Stimulated activated naive B cell treated with anti-CD40 and anti-IgM and Interleukin-4, amounts not matched to agents 10 μg/mL and 1 μg/mL and 100 μg/mL, for 72 hours (primary cell): ENCODE data around the gene STMN3.
"Not testable (repeated sequence)": the region's sequence is repeated elsewhere in the genome, so short reads cannot be mapped to it uniquely, and the experiment has no call there.

Experiments
- ATAC-seq, 2 donors: fragments of 150-1000 bp; cut with Tn5 transposase; replicated peaks; 2 replicates each; pipeline ENCODE4 v1.10.0; 2021; ENCODE audit warnings: moderate library complexity in 1 of 2
- DNase-seq: peaks from one replicate; pipeline ENCODE4 v3.0.0; 2021
- H3K27ac Mint-ChIP-seq: one replicate; pipeline ENCODE4 v1.8.0; 2022; ENCODE audit warnings: mild to moderate bottlenecking, mixed read lengths
- H3K27me3 Mint-ChIP-seq, 2 donors: one replicate each; pipeline ENCODE4 v1.8.0; 2022; ENCODE audit warnings: mixed read lengths in 2 of 2
- H3K36me3 Mint-ChIP-seq, 2 donors: one replicate each; pipeline ENCODE4 v1.8.0; 2022; ENCODE audit warnings: mixed read lengths in 2 of 2, mild to moderate bottlenecking in 1 of 2
- H3K4me1 Mint-ChIP-seq, 2 donors: one replicate each; pipeline ENCODE4 v1.8.0; 2022; ENCODE audit warnings: mixed read lengths in 2 of 2, mild to moderate bottlenecking in 1 of 2
- H3K4me3 Mint-ChIP-seq, 2 donors: one replicate each; pipeline ENCODE4 v1.8.0; 2022; ENCODE audit warnings: mild to moderate bottlenecking in 2 of 2, mixed read lengths in 2 of 2, moderate library complexity in 1 of 2
- H3K9me3 Mint-ChIP-seq, 2 donors: one replicate each; pipeline ENCODE4 v1.8.0; 2022; ENCODE audit warnings: mixed read lengths in 2 of 2, mild to moderate bottlenecking in 1 of 2

The STMN3 gene

GRCh38 chr20:63630956-63631355 is 22.3 kb downstream of the STMN3 start:
- peak overlapping the region; percentile 6 to 17 for H3K4me3 Mint-ChIP-seq

GRCh38 chr20:63628246-63628975 is 24.8 kb downstream of the STMN3 start:
- peaks cover 28 to 69% of the 10 kb centered on the region in 2 donors for H3K4me1 Mint-ChIP-seq
- peak; percentile 26 to 29 for ATAC-seq
- no peaks in the 10 kb centered on the region for H3K27me3 Mint-ChIP-seq
- peak overlapping the region; percentile 100 for H3K27ac Mint-ChIP-seq
- DNase-seq = peak; percentile 68
- H3K9me3 Mint-ChIP-seq = no peaks in the 10 kb centered on the region
- H3K4me3 Mint-ChIP-seq = peak overlapping the region; percentile 99 to 100
- H3K36me3 Mint-ChIP-seq = peaks cover 22 to 29% of the 10 kb centered on the region in 2 donors

More at GRCh38 chr20:63630956-63631355, 22.3 kb downstream of the STMN3 start:
- not testable (repeated sequence) for H3K9me3 Mint-ChIP-seq, DNase-seq, H3K27me3 Mint-ChIP-seq, ATAC-seq
- peaks cover 27 to 71% of the 10 kb centered on the region in 2 donors for H3K4me1 Mint-ChIP-seq
- peaks cover 16 to 18% of the 10 kb centered on the region in 2 donors for H3K36me3 Mint-ChIP-seq
- peak overlapping the region; percentile 94 for H3K27ac Mint-ChIP-seq

- DNase-seq = no peak
- H3K27me3 Mint-ChIP-seq = no peaks in the 10 kb centered on the region
- ATAC-seq = peak; percentile 0 to 6
- H3K9me3 Mint-ChIP-seq = no peaks in the 10 kb centered on the region
- H3K4me3 Mint-ChIP-seq = peak overlapping the region; percentile 99 to 100
- peaks cover 23 to 31% of the 10 kb centered on the region in 2 donors for H3K36me3 Mint-ChIP-seq
- peak overlapping the region; percentile 100 for H3K27ac Mint-ChIP-seq
- H3K4me1 Mint-ChIP-seq = peaks cover 28 to 68% of the 10 kb centered on the region in 2 donors
Measured at GRCh38 chr20:63627751-63628245, 25.4 kb downstream of the STMN3 start.

- DNase-seq (peak; percentile 92), ATAC-seq (peak; percentile 71 to 74)
- Mint-ChIP-seq H3K4me3 (peak overlapping the region; percentile 99 to 100), H3K27me3 (no peaks in the 10 kb centered on the region), H3K4me1 (peaks cover 33 to 68% of the 10 kb centered on the region in 2 donors), H3K27ac (peak overlapping the region; percentile 100), H3K9me3 (no peaks in the 10 kb centered on the region), H3K36me3 (peaks cover 29 to 36% of the 10 kb centered on the region in 2 donors)
Measured at GRCh38 chr20:63627129-63627750, 26.0 kb downstream of the STMN3 start.

- H3K4me1 Mint-ChIP-seq = peaks cover 34 to 67% of the 10 kb centered on the region in 2 donors
Measured at GRCh38 chr20:63626424-63627128, 26.6 kb downstream of the STMN3 start, which contains the start of gene GMEB2. Gene GMEB2 (minus strand): TSS chr20:63627101. CDS start chr20:63619397, 7,704 bp downstream.

GRCh38 chr20:63625771-63626423 is 27.3 kb downstream of the STMN3 start:
- ATAC-seq = peak; percentile 65 to 66
- Mint-ChIP-seq H3K27me3 (no peaks in the 10 kb centered on the region), H3K9me3 (no peaks in the 10 kb centered on the region), H3K4me3 (peak overlapping the region; percentile 84 to 85), H3K4me1 (peaks cover 30 to 63% of the 10 kb centered on the region in 2 donors), H3K27ac (peak overlapping the region; percentile 98), H3K36me3 (peaks cover 31 to 43% of the 10 kb centered on the region in 2 donors)
- DNase-seq = peak; percentile 73

More at GRCh38 chr20:63626424-63627128, 26.6 kb downstream of the STMN3 start, which contains the start of gene GMEB2:
- H3K27me3 Mint-ChIP-seq = no peaks in the 10 kb centered on the region
- H3K9me3 Mint-ChIP-seq = no peaks in the 10 kb centered on the region
- peak; percentile 40 to 57 for ATAC-seq
- no peak for DNase-seq
- H3K36me3 Mint-ChIP-seq = peaks cover 30 to 40% of the 10 kb centered on the region in 2 donors
- peak within 1 kb of the TSS; percentile 100 for H3K27ac Mint-ChIP-seq
- H3K4me3 Mint-ChIP-seq = peak within 1 kb of the TSS; percentile 99 to 100

GRCh38 chr20:63624486-63624885 is 28.7 kb downstream of the STMN3 start:
- Mint-ChIP-seq H3K36me3 (peaks cover 34 to 44% of the 10 kb centered on the region in 2 donors), H3K27ac (peak overlapping the region; percentile 98), H3K27me3 (no peaks in the 10 kb centered on the region), H3K4me3 (peak overlapping the region in 1 of 2 donors; percentile 19), H3K4me1 (peaks cover 34 to 59% of the 10 kb centered on the region in 2 donors), H3K9me3 (no peaks in the 10 kb centered on the region)
- ATAC-seq (no peak), DNase-seq (no peak)

GRCh38 chr20:63622732-63623131 is 30.5 kb downstream of the STMN3 start:
- peaks cover 34 to 42% of the 10 kb centered on the region in 2 donors for H3K36me3 Mint-ChIP-seq
- ATAC-seq (no peak), DNase-seq (no peak)
- peaks cover 31 to 43% of the 10 kb centered on the region in 2 donors for H3K4me1 Mint-ChIP-seq
- H3K27me3 Mint-ChIP-seq = no peaks in the 10 kb centered on the region
- H3K27ac Mint-ChIP-seq = peak overlapping the region; percentile 81
- H3K4me3 Mint-ChIP-seq = no peak overlapping the region
- no peaks in the 10 kb centered on the region for H3K9me3 Mint-ChIP-seq

- Mint-ChIP-seq H3K27me3 (no peaks in the 10 kb centered on the region), H3K4me1 (peaks cover 34 to 49% of the 10 kb centered on the region in 2 donors), H3K36me3 (peaks cover 36 to 45% of the 10 kb centered on the region in 2 donors), H3K4me3 (no peak overlapping the region), H3K27ac (peak overlapping the region; percentile 69), H3K9me3 (no peaks in the 10 kb centered on the region)
- no peak for ATAC-seq
- no peak for DNase-seq
Measured at GRCh38 chr20:63622096-63622495, 31.1 kb downstream of the STMN3 start.

- H3K4me1 Mint-ChIP-seq = peaks cover 37 to 55% of the 10 kb centered on the region in 2 donors
- H3K27ac Mint-ChIP-seq = no peak overlapping the region
- H3K4me3 Mint-ChIP-seq = no peak overlapping the region
Measured at GRCh38 chr20:63620991-63621390, 32.2 kb downstream of the STMN3 start.

GRCh38 chr20:63619505-63619904 is 33.7 kb downstream of the STMN3 start:
- Mint-ChIP-seq H3K4me1 (peaks cover 33 to 46% of the 10 kb centered on the region in 2 donors), H3K9me3 (peaks cover 5% of the 10 kb centered on the region in 2 donors), H3K4me3 (no peak overlapping the region), H3K27ac (no peak overlapping the region), H3K27me3 (no peaks in the 10 kb centered on the region), H3K36me3 (peaks cover 46 to 58% of the 10 kb centered on the region in 2 donors)
- no peak for DNase-seq
- ATAC-seq = no peak

More at GRCh38 chr20:63620991-63621390, 32.2 kb downstream of the STMN3 start:
- H3K27me3 Mint-ChIP-seq = no peaks in the 10 kb centered on the region
- ATAC-seq = no peak
- no peak for DNase-seq
- peaks cover 46 to 55% of the 10 kb centered on the region in 2 donors for H3K36me3 Mint-ChIP-seq
- no peaks in the 10 kb centered on the region for H3K9me3 Mint-ChIP-seq

GRCh38 chr20:63619086-63619485 is 34.1 kb downstream of the STMN3 start:
- Mint-ChIP-seq H3K9me3 (peaks cover 5% of the 10 kb centered on the region in 2 donors), H3K27me3 (no peaks in the 10 kb centered on the region), H3K4me1 (peaks cover 31 to 42% of the 10 kb centered on the region in 2 donors), H3K4me3 (no peak overlapping the region), H3K36me3 (peaks cover 46 to 60% of the 10 kb centered on the region in 2 donors), H3K27ac (no peak overlapping the region)
- no peak for ATAC-seq
- no peak for DNase-seq

- no peak for DNase-seq
- H3K36me3 Mint-ChIP-seq = peaks cover 50 to 64% of the 10 kb centered on the region in 2 donors
- H3K4me1 Mint-ChIP-seq = peaks cover 31 to 46% of the 10 kb centered on the region in 2 donors
Measured at GRCh38 chr20:63618291-63618980, 34.8 kb downstream of the STMN3 start.

More at GRCh38 chr20:63618291-63618980, 34.8 kb downstream of the STMN3 start:
- H3K27me3 Mint-ChIP-seq = no peaks in the 10 kb centered on the region
- no peak for ATAC-seq
- H3K9me3 Mint-ChIP-seq = peaks cover 5% of the 10 kb centered on the region in 2 donors
- peak overlapping the region in 1 of 2 donors; percentile 13 for H3K4me3 Mint-ChIP-seq
- H3K27ac Mint-ChIP-seq = peak overlapping the region; percentile 65
